GM18873 (cell line): ENCODE results near the gene CISTR.
"Not testable (repeated sequence)": the region's sequence is repeated elsewhere in the genome, so short reads cannot be mapped to it uniquely, and the experiment has no call there.

Experiments
- ATAC-seq: cut with Tn5 transposase; IDR thresholded peaks from one replicate; pipeline ENCODE4 v1.9.1; 2021; ENCODE audit warnings: mild to moderate bottlenecking, moderate library complexity, moderate number of reproducible peaks; ENCODE audit not compliant: unreplicated experiment, low FRiP score

Gene CISTR

GRCh38 chr12:53726341-53726740 lies 25.4 kb downstream of the CISTR start:
- ATAC-seq = no peak

- no peak for ATAC-seq
These were observed 26.0 kb downstream of the CISTR start for GRCh38 chr12:53725824-53726223.

- ATAC-seq = no peak
These were observed 29.2 kb downstream of the CISTR start for GRCh38 chr12:53722450-53723041.

GRCh38 chr12:53720946-53721345 lies 30.8 kb downstream of the CISTR start:
- ATAC-seq = no peak

- ATAC-seq = no peak
These were observed 32.1 kb downstream of the CISTR start for GRCh38 chr12:53719649-53720048.

GRCh38 chr12:53718567-53718966 lies 33.2 kb downstream of the CISTR start:
- ATAC-seq = not testable (repeated sequence)

- no peak for ATAC-seq
These were observed 34.5 kb downstream of the CISTR start for GRCh38 chr12:53717319-53717718.

- no peak for ATAC-seq
These were observed 37.8 kb downstream of the CISTR start for GRCh38 chr12:53714004-53714403.

GRCh38 chr12:53713516-53713915 lies 38.3 kb downstream of the CISTR start:
- no peak for ATAC-seq

- ATAC-seq = no peak
These were observed 39.6 kb downstream of the CISTR start for GRCh38 chr12:53712059-53712643.

GRCh38 chr12:53710091-53710490 lies 41.7 kb downstream of the CISTR start:
- ATAC-seq = no peak

GRCh38 chr12:53709671-53710070 lies 42.1 kb downstream of the CISTR start:
- no peak for ATAC-seq

GRCh38 chr12:53706080-53706479 lies 45.7 kb downstream of the CISTR start:
- no peak for ATAC-seq

GRCh38 chr12:53703756-53704155 lies 48.0 kb downstream of the CISTR start:
- no peak for ATAC-seq

GRCh38 chr12:53701518-53702264 lies 50.1 kb downstream of the CISTR start:
- ATAC-seq = no peak

- ATAC-seq = no peak
These were observed 51.2 kb downstream of the CISTR start for GRCh38 chr12:53700567-53700966.

GRCh38 chr12:53699678-53700025 lies 52.1 kb downstream of the CISTR start:
- no peak for ATAC-seq

GRCh38 chr12:53698948-53699677 lies 52.7 kb downstream of the CISTR start:
- ATAC-seq = no peak

- no peak for ATAC-seq
These were observed 55.0 kb downstream of the CISTR start for GRCh38 chr12:53696655-53697331.
